Kidney glomerular epithelial cell (primary cell): Measurements from ENCODE around the gene PRSS8.

Experiments used
- DNase-seq: peaks from one replicate; lab custom pipeline; 2025; lab: John Stamatoyannopoulos, UW

PRSS8 gene

GRCh38 chr16:31128711-31129567 is 6.6 kb downstream of the PRSS8 start:
- no peak for DNase-seq

GRCh38 chr16:31127182-31127581 is 8.3 kb downstream of the PRSS8 start:
- no peak for DNase-seq

- no peak for DNase-seq
Measured at GRCh38 chr16:31125844-31126243, 9.7 kb downstream of the PRSS8 start.

- DNase-seq, result no peak
Measured at GRCh38 chr16:31120129-31120528, 15.4 kb downstream of the PRSS8 start.

- DNase-seq, result peak; percentile 34
Measured at GRCh38 chr16:31118223-31119155, 17.0 kb downstream of the PRSS8 start.

GRCh38 chr16:31117384-31118222 is 17.9 kb downstream of the PRSS8 start, which contains the start of gene KAT8:
TSS of gene KAT8 (plus strand) at chr16:31117664. CDS start at chr16:31117682, 18 bp downstream.
- DNase-seq, result peak; percentile 96

- DNase-seq, result no peak
Measured at GRCh38 chr16:31114468-31114867, 21.1 kb downstream of the PRSS8 start.

- DNase-seq, result peak; percentile 50
Measured at GRCh38 chr16:31113121-31114120, 22.1 kb downstream of the PRSS8 start.

- DNase-seq, result no peak
Measured at GRCh38 chr16:31112711-31113110, 22.8 kb downstream of the PRSS8 start.

GRCh38 chr16:31111881-31112466 is 23.6 kb downstream of the PRSS8 start:
- DNase-seq, result no peak

GRCh38 chr16:31110106-31111034 is 25.2 kb downstream of the PRSS8 start:
- DNase-seq, result no peak

GRCh38 chr16:31109622-31110021 is 25.9 kb downstream of the PRSS8 start:
- DNase-seq, result no peak

GRCh38 chr16:31108794-31109558 is 26.6 kb downstream of the PRSS8 start:
- DNase-seq, result no peak

GRCh38 chr16:31108035-31108793 is 27.3 kb downstream of the PRSS8 start, which contains the start of gene BCKDK:
TSS of gene BCKDK (plus strand) at chr16:31108386. CDS start at chr16:31109224, 838 bp downstream.
- DNase-seq, result peak; percentile 38

GRCh38 chr16:31107465-31107867 is 28.1 kb downstream of the PRSS8 start:
- DNase-seq, result no peak

- no peak for DNase-seq
Measured at GRCh38 chr16:31106509-31107464, 28.7 kb downstream of the PRSS8 start.
